ENCODE results near the gene BAX.
A peak's percentile ranks its signal among the peaks of the same experiment; 100 is the strongest.

- TF ChIP-seq POLR2AphosphoS5 (IDR thresholded peaks at IDR 0.05): peak in 2 of 3 donors; percentile 36 to 51
- TF ChIP-seq CTCF (IDR thresholded peaks at IDR 0.05): no peak
Measured at GRCh38 chr19:48967346-48968178, 12.9 kb downstream of the BAX start.
